Hepatocyte (in vitro differentiated cells): ENCODE results near the gene AQP12B. TPM values are rescaled to one million over a fixed set of nuclear protein-coding genes. Genes with fewer than 3 reads are reported as not detected.

Experiments
- DNase-seq: peaks from one replicate; pipeline ENCODE4 v3.0.0-alpha.2; 2016; ENCODE audit warnings: low spot score
- H2AFZ ChIP-seq: fragments of 200-600 bp; sonication (generic); 2 replicates; pipeline ENCODE4 v1.6.0; 2016; ENCODE audit warnings: antibody characterized with exemption, mild to moderate bottlenecking
- H3K27ac ChIP-seq: fragments of 200-600 bp; sonication (generic); 2 replicates; pipeline ENCODE4 v1.5.1; 2016; ENCODE audit warnings: mild to moderate bottlenecking
- H3K27me3 ChIP-seq: fragments of 200-600 bp; sonication (generic); 2 replicates; pipeline ENCODE4 v1.6.1; 2016
- H3K36me3 ChIP-seq: fragments of 200-600 bp; sonication (generic); replicated peaks from 2 replicates; pipeline ENCODE4 v1.5.1; 2016; ENCODE audit warnings: low read depth; ENCODE audit not compliant: insufficient read depth
- H3K4me1 ChIP-seq: fragments of 200-600 bp; sonication (generic); 2 replicates; pipeline ENCODE4 v1.5.1; 2016; ENCODE audit warnings: mild to moderate bottlenecking, moderate library complexity; ENCODE audit not compliant: insufficient read depth
- H3K4me2 ChIP-seq: fragments of 200-600 bp; sonication (generic); 2 replicates; pipeline ENCODE4 v1.6.0; 2016
- H3K4me3 ChIP-seq: fragments of 200-600 bp; sonication (generic); 2 replicates; pipeline ENCODE4 v1.5.1; 2016; ENCODE audit warnings: mild to moderate bottlenecking
- H3K79me2 ChIP-seq: fragments of 200-600 bp; sonication (generic); 2 replicates; pipeline ENCODE4 v1.6.0; 2017; ENCODE audit warnings: mild to moderate bottlenecking
- H3K9me2 ChIP-seq: fragments of 200-600 bp; sonication (generic); replicated peaks from 2 replicates; pipeline ENCODE4 v1.6.0; 2017; ENCODE audit warnings: mild to moderate bottlenecking; ENCODE audit not compliant: insufficient read depth
- H3K9me3 ChIP-seq: fragments of 200-600 bp; sonication (generic); 2 replicates; pipeline ENCODE4 v1.5.1; 2016; ENCODE audit warnings: low read depth, mild to moderate bottlenecking
- H4K20me1 ChIP-seq: fragments of 200-600 bp; sonication (generic); 2 replicates; pipeline ENCODE4 v1.6.0; 2016; ENCODE audit warnings: mild to moderate bottlenecking; ENCODE audit not compliant: insufficient read depth, poor library complexity, severe bottlenecking
- CTCF ChIP-seq: fragments of 200-600 bp; sonication (generic); IDR thresholded peaks from 2 replicates; pipeline ENCODE4 v1.5.1; 2016; ENCODE audit warnings: antibody characterized with exemption, mild to moderate bottlenecking; ENCODE audit not compliant: poor library complexity
- EZH2 ChIP-seq: fragments of 200-600 bp; sonication (generic); IDR thresholded peaks from 2 replicates; pipeline ENCODE4 v1.6.1; 2016; ENCODE audit warnings: antibody characterized with exemption, mild to moderate bottlenecking, borderline replicate concordance
- EZH2phosphoT487 ChIP-seq: fragments of 200-600 bp; sonication (generic); IDR thresholded peaks from one replicate; pipeline ENCODE4 v1.6.1; 2018; ENCODE audit warnings: antibody characterized with exemption, mild to moderate bottlenecking, low read depth, moderate library complexity; ENCODE audit not compliant: unreplicated experiment, severe bottlenecking
- WGBS: methylation state at CpG from one replicate; pipeline ENCODE4 v1.1.6; 2016; ENCODE audit warnings: low lambda C conversion rate; ENCODE audit errors: missing lambda C conversion rate; 5-methylcytosine and 5-hydroxymethylcytosine counted together
- polyA plus RNA-seq: library from polyadenylated mRNA; unstranded; fragments of >200 nt; fragmentation: Nextera tagmentation; extraction: Ambion mirVana; gene quantifications from 2 replicates; pipeline ENCODE4 v1.2.1, GENCODE V29; 2016
- total RNA-seq: library from RNA; depleted of rRNA; stranded (reverse); fragments of >200 nt; gene quantifications from 2 replicates; pipeline ENCODE4 v1.2.3, GENCODE V29; 2014

The AQP12B gene
- total and polyA plus RNA-seq, 2 experiments from 2014 or later: 0.53 TPM; not detected in 1

- Histone ChIP-seq H4K20me1 (no peaks in the 10 kb centered on the region), H3K79me2 (no peaks in the 10 kb centered on the region), H3K27ac (no peak overlapping the region), H3K27me3 (peaks cover 6% of the 10 kb centered on the region), H3K4me1 (no peaks in the 10 kb centered on the region), H3K36me3 (no peaks in the 10 kb centered on the region), H3K4me2 (no peak overlapping the region), H2AFZ (no peak overlapping the region), H3K9me2 (no peaks in the 10 kb centered on the region), H3K4me3 (no peak overlapping the region), H3K9me3 (no peaks in the 10 kb centered on the region)
- WGBS: 70% methylated on average over 15 of the region's 15 CpGs
- no peak for DNase-seq
- TF ChIP-seq EZH2phosphoT487: no peak
- no peak for TF ChIP-seq CTCF
- TF ChIP-seq EZH2: no peak
Measured at GRCh38 chr2:240707043-240707756, 24.5 kb upstream of the AQP12B start.

- Histone ChIP-seq H3K27me3 (peaks cover 6% of the 10 kb centered on the region), H3K4me1 (no peaks in the 10 kb centered on the region), H3K9me3 (no peaks in the 10 kb centered on the region), H3K36me3 (no peaks in the 10 kb centered on the region), H3K4me3 (no peak overlapping the region), H3K27ac (no peak overlapping the region), H3K9me2 (no peaks in the 10 kb centered on the region), H4K20me1 (no peaks in the 10 kb centered on the region), H3K79me2 (no peaks in the 10 kb centered on the region), H2AFZ (no peak overlapping the region), H3K4me2 (no peak overlapping the region)
- DNase-seq: no peak
- 86% methylated on average over 12 of the region's 12 CpGs for WGBS
- TF ChIP-seq EZH2 (no peak), CTCF (no peak), EZH2phosphoT487 (no peak)
Measured at GRCh38 chr2:240705204-240705791, 22.6 kb upstream of the AQP12B start.

GRCh38 chr2:240704651-240705050 lies 22.0 kb upstream of the AQP12B start:
- TF ChIP-seq CTCF (no peak), EZH2 (no peak), EZH2phosphoT487 (no peak)
- DNase-seq: no peak
- H3K4me3 ChIP-seq: no peak overlapping the region
- no peak overlapping the region for H3K27ac ChIP-seq
- no peaks in the 10 kb centered on the region for H4K20me1 ChIP-seq
- no peaks in the 10 kb centered on the region for H3K4me1 ChIP-seq
- peaks cover 6% of the 10 kb centered on the region for H3K27me3 ChIP-seq
- no peaks in the 10 kb centered on the region for H3K36me3 ChIP-seq
- H2AFZ ChIP-seq: no peak overlapping the region
- H3K4me2 ChIP-seq: no peak overlapping the region
- H3K79me2 ChIP-seq: no peaks in the 10 kb centered on the region
- H3K9me2 ChIP-seq: no peaks in the 10 kb centered on the region
- 84% methylated on average over 19 of the region's 19 CpGs for WGBS
- no peaks in the 10 kb centered on the region for H3K9me3 ChIP-seq
